ENCODE results near the gene SUPT3H. TPM values are rescaled to one million over a fixed set of nuclear protein-coding genes. Genes with fewer than 3 reads are reported as not detected.
A peak's percentile ranks its signal among the peaks of the same experiment; 100 is the strongest.

Gene SUPT3H
- total and polyA plus RNA-seq, 4 experiments from 2014 or later, result 11.8 to 13.6 (median 12.6) TPM

GRCh38 chr6:45170309-45170708 is 207.4 kb downstream of the SUPT3H start:
- Mint-ChIP-seq H3K27me3 (no peaks in the 10 kb centered on the region), H3K9me3 (peaks cover 0 to 3% (median 0%) of the 10 kb centered on the region in 8 donors), H3K36me3 (no peaks in the 10 kb centered on the region), H3K27ac (no peak overlapping the region), H3K4me3 (no peak overlapping the region), H3K4me1 (peaks cover 7 to 10% (median 9%) of the 10 kb centered on the region in 4 donors)
- Histone ChIP-seq H3K36me3 (ENCODE audit: insufficient read depth, low read length) (no peaks in the 10 kb centered on the region), H3K9me3 (ENCODE audit: control insufficient read depth in 1 of 2, low read length in 2 of 2) (no peaks in the 10 kb centered on the region), H3K27ac (ENCODE audit: low read depth, low read length) (no peak overlapping the region), H3K27me3 (ENCODE audit: insufficient read depth, low read length) (no peaks in the 10 kb centered on the region), H3K4me1 (ENCODE audit: insufficient read depth, low read length) (no peaks in the 10 kb centered on the region), H3K4me3 (ENCODE audit: low read length in 2 of 2) (no peak overlapping the region)
- intact Hi-C loops (cut with micrococcal nuclease), result no loop called here
- no peak for DNase-seq
- CTCF ChIA-PET (ENCODE audit: partially characterized antibody), result no interaction called here
- POLR2A ChIA-PET (ENCODE audit: partially characterized antibody), result no interaction called here

DNA sequence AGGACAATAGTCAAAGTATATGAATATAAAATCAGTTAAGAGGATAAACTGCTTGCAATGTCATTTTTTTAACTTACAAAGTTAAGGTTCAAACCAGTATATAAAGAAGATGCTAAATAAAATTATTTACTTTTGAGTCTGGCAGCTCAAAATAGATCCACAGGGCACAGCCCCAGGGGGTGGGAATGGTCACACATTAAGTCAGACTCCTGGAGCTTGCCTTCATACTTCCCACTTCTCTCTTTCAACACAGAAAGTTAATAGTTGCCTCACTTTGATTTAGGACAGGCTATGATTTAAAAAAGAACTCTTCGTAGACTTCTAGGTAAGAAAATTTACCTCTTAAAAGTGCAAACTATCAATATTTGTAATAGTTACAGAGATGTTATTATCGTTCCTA is 207.9 kb downstream of the SUPT3H start:
- Mint-ChIP-seq H3K4me1 (peaks cover 4 to 10% (median 9%) of the 10 kb centered on the region in 4 donors), H3K36me3 (no peaks in the 10 kb centered on the region), H3K4me3 (no peak overlapping the region), H3K9me3 (no peaks in the 10 kb centered on the region), H3K27ac (no peak overlapping the region), H3K27me3 (no peaks in the 10 kb centered on the region)
- ChIA-PET CTCF (ENCODE audit: partially characterized antibody) (no interaction called here), POLR2A (ENCODE audit: partially characterized antibody) (no interaction called here)
- no peak for DNase-seq
- H3K27ac ChIP-seq (ENCODE audit: low read depth, low read length), result no peak overlapping the region
- H3K9me3 ChIP-seq (ENCODE audit: control insufficient read depth in 1 of 2, low read length in 2 of 2), result no peaks in the 10 kb centered on the region
- no peaks in the 10 kb centered on the region for H3K4me1 ChIP-seq (ENCODE audit: insufficient read depth, low read length)
- intact Hi-C loops (cut with micrococcal nuclease), result no loop called here
- no peak overlapping the region for H3K4me3 ChIP-seq (ENCODE audit: low read length in 2 of 2)
- no peaks in the 10 kb centered on the region for H3K36me3 ChIP-seq (ENCODE audit: insufficient read depth, low read length)
- H3K27me3 ChIP-seq (ENCODE audit: insufficient read depth, low read length), result no peaks in the 10 kb centered on the region

GRCh38 chr6:45163952-45164766 is 213.6 kb downstream of the SUPT3H start:
- H3K9me3 Mint-ChIP-seq, result peaks cover 0 to 4% (median 0%) of the 10 kb centered on the region in 8 donors
- CTCF ChIA-PET (ENCODE audit: partially characterized antibody), result no interaction called here
- no peak overlapping the region for H3K4me3 Mint-ChIP-seq
- H3K36me3 ChIP-seq (ENCODE audit: insufficient read depth, low read length), result no peaks in the 10 kb centered on the region
- H3K4me1 ChIP-seq (ENCODE audit: insufficient read depth, low read length), result no peaks in the 10 kb centered on the region
- peaks cover 0 to 4% (median 2%) of the 10 kb centered on the region in 4 donors for H3K4me1 Mint-ChIP-seq
- no peak overlapping the region for H3K27ac Mint-ChIP-seq
- no peaks in the 10 kb centered on the region for H3K9me3 ChIP-seq (ENCODE audit: control insufficient read depth in 1 of 2, low read length in 2 of 2)
- intact Hi-C loops (cut with micrococcal nuclease), result no loop called here
- POLR2A ChIA-PET (ENCODE audit: partially characterized antibody), result no interaction called here
- no peak for DNase-seq
- no peak overlapping the region for H3K4me3 ChIP-seq (ENCODE audit: low read length in 2 of 2)
- no peaks in the 10 kb centered on the region for H3K27me3 Mint-ChIP-seq
- no peaks in the 10 kb centered on the region for H3K27me3 ChIP-seq (ENCODE audit: insufficient read depth, low read length)
- H3K27ac ChIP-seq (ENCODE audit: low read depth, low read length), result no peak overlapping the region
- peaks cover 0 to 7% of the 10 kb centered on the region in 2 donors for H3K36me3 Mint-ChIP-seq

GRCh38 chr6:45160305-45160704 is 217.4 kb downstream of the SUPT3H start:
- Mint-ChIP-seq H3K4me3 (no peak overlapping the region), H3K4me1 (peaks cover 7 to 19% (median 12%) of the 10 kb centered on the region in 4 donors), H3K27me3 (no peaks in the 10 kb centered on the region), H3K27ac (no peak overlapping the region), H3K36me3 (peaks cover 0 to 8% of the 10 kb centered on the region in 2 donors), H3K9me3 (peaks cover 0 to 4% (median 0%) of the 10 kb centered on the region in 8 donors)
- H3K36me3 ChIP-seq (ENCODE audit: insufficient read depth, low read length), result no peaks in the 10 kb centered on the region
- H3K27me3 ChIP-seq (ENCODE audit: insufficient read depth, low read length), result no peaks in the 10 kb centered on the region
- ChIA-PET CTCF (ENCODE audit: partially characterized antibody) (no interaction called here), POLR2A (ENCODE audit: partially characterized antibody) (no interaction called here)
- DNase-seq, result no peak
- H3K4me1 ChIP-seq (ENCODE audit: insufficient read depth, low read length), result peaks cover 10% of the 10 kb centered on the region
- no peak overlapping the region for H3K27ac ChIP-seq (ENCODE audit: low read depth, low read length)
- no peaks in the 10 kb centered on the region for H3K9me3 ChIP-seq (ENCODE audit: control insufficient read depth in 1 of 2, low read length in 2 of 2)
- intact Hi-C loops (cut with micrococcal nuclease), result no loop called here
- H3K4me3 ChIP-seq (ENCODE audit: low read length in 2 of 2), result no peak overlapping the region

- Histone ChIP-seq H3K36me3 (ENCODE audit: insufficient read depth, low read length) (no peaks in the 10 kb centered on the region), H3K4me3 (ENCODE audit: low read length in 2 of 2) (no peak overlapping the region), H3K4me1 (ENCODE audit: insufficient read depth, low read length) (peaks cover 14% of the 10 kb centered on the region), H3K27ac (ENCODE audit: low read depth, low read length) (no peak overlapping the region), H3K27me3 (ENCODE audit: insufficient read depth, low read length) (no peaks in the 10 kb centered on the region), H3K9me3 (ENCODE audit: control insufficient read depth in 1 of 2, low read length in 2 of 2) (no peaks in the 10 kb centered on the region)
- intact Hi-C loops (cut with micrococcal nuclease), result no loop called here
- peak overlapping the region in 6 of 8 donors; percentile 1 to 62 (median 28) for H3K4me3 Mint-ChIP-seq
- peaks cover 0 to 5% (median 0%) of the 10 kb centered on the region in 8 donors for H3K9me3 Mint-ChIP-seq
- peak in 4 of 5 donors; percentile 58 to 75 (median 69) for DNase-seq
- H3K36me3 Mint-ChIP-seq, result peaks cover 0 to 8% of the 10 kb centered on the region in 2 donors
- peaks cover 12 to 24% (median 19%) of the 10 kb centered on the region in 4 donors for H3K4me1 Mint-ChIP-seq
- POLR2A ChIA-PET (ENCODE audit: partially characterized antibody), result interaction anchor here (0.7 to 1.5 kb wide), 10 partner anchors 14 to 377 kb away, joined by 3 to 7 read pairs (median 3); partner anchors contain the start of gene SUPT3H
- H3K27me3 Mint-ChIP-seq, result no peaks in the 10 kb centered on the region
- CTCF ChIA-PET (ENCODE audit: partially characterized antibody), result interaction anchor here (0.8 to 1.0 kb wide), 3 partner anchors 38 to 297 kb away, joined by 3 read pairs; no protein-coding TSS in a partner anchor
- H3K27ac Mint-ChIP-seq, result peak overlapping the region in 4 of 7 donors; percentile 42 to 72 (median 63)
Measured at GRCh38 chr6:45156075-45156474, 221.7 kb downstream of the SUPT3H start.

DNA sequence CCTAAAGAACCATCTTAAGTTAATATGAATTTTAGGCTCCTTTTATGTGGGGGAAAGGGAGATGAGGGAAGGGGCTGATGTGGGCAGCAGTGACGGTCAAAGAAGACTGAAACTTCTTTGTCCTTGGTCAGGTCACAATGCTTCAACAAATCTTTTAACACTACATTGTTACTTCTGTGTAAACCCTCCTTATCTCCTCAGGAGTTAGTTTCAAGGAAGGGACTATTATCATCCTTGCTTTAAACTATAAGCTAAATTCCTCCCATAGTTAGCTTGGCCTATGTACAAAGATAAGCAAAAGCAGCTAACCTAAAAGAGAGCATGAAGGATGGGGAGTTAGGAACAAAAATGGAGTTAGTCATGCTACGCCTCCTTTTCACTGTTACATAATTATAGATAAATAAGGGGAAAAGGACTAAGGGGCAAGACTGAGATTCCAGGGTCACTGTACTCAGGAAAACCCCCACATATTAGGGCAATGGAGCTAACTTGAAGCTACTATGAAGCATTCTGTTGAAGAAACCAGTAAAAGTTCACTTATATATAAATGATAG is 222.3 kb downstream of the SUPT3H start:
- POLR2A ChIA-PET (ENCODE audit: partially characterized antibody), result interaction anchor here (0.7 to 1.5 kb wide), 9 partner anchors 13 to 376 kb away, joined by 3 to 7 read pairs (median 3); partner anchors contain the start of gene SUPT3H
- H3K9me3 Mint-ChIP-seq, result peaks cover 0 to 3% (median 0%) of the 10 kb centered on the region in 8 donors
- peaks cover 12 to 24% (median 19%) of the 10 kb centered on the region in 4 donors for H3K4me1 Mint-ChIP-seq
- DNase-seq, result no peak
- no peaks in the 10 kb centered on the region for H3K9me3 ChIP-seq (ENCODE audit: control insufficient read depth in 1 of 2, low read length in 2 of 2)
- H3K27ac Mint-ChIP-seq, result peak overlapping the region in 1 of 7 donors; percentile 72
- intact Hi-C loops (cut with micrococcal nuclease), result no loop called here
- no peaks in the 10 kb centered on the region for H3K27me3 ChIP-seq (ENCODE audit: insufficient read depth, low read length)
- peak overlapping the region in 2 of 8 donors; percentile 20 to 34 for H3K4me3 Mint-ChIP-seq
- CTCF ChIA-PET (ENCODE audit: partially characterized antibody), result interaction anchor here (0.8 to 1.0 kb wide), 3 partner anchors 37 to 296 kb away, joined by 3 read pairs; no protein-coding TSS in a partner anchor
- H3K4me1 ChIP-seq (ENCODE audit: insufficient read depth, low read length), result peaks cover 14% of the 10 kb centered on the region
- no peaks in the 10 kb centered on the region for H3K36me3 ChIP-seq (ENCODE audit: insufficient read depth, low read length)
- H3K36me3 Mint-ChIP-seq, result peaks cover 0 to 4% of the 10 kb centered on the region in 2 donors
- no peak overlapping the region for H3K27ac ChIP-seq (ENCODE audit: low read depth, low read length)
- no peak overlapping the region for H3K4me3 ChIP-seq (ENCODE audit: low read length in 2 of 2)
- H3K27me3 Mint-ChIP-seq, result no peaks in the 10 kb centered on the region

DNA sequence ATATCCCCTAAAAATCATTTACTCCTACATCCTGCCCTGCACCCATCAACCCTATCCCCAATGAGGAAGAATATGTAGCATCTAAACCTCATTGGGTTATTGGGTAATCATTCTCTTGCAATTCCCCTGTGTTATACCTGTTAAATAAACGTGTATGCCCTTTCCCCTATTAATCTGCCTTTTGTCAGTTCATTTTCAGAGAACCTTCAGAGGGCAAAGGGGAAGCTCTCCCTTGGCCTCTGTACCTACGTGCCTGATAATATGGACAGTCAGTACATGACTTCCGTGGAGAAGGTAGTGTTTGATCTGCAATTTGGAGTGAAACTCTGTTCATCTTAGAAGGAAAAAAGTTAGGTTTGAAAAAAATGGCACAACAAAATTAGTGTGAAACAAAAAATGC is 223.1 kb downstream of the SUPT3H start:
- POLR2A ChIA-PET (ENCODE audit: partially characterized antibody), result no interaction called here
- no peak overlapping the region for H3K4me3 ChIP-seq (ENCODE audit: low read length in 2 of 2)
- peaks cover 14% of the 10 kb centered on the region for H3K4me1 ChIP-seq (ENCODE audit: insufficient read depth, low read length)
- CTCF ChIA-PET (ENCODE audit: partially characterized antibody), result interaction anchor here (1.2 kb wide), 1 partner anchor 486 kb away, joined by 3 read pairs; no protein-coding TSS in a partner anchor
- Mint-ChIP-seq H3K4me3 (no peak overlapping the region), H3K9me3 (peaks cover 0 to 3% (median 0%) of the 10 kb centered on the region in 8 donors), H3K36me3 (peaks cover 0 to 4% of the 10 kb centered on the region in 2 donors), H3K27ac (peak overlapping the region in 3 of 7 donors; percentile 18 to 37 (median 36)), H3K4me1 (peaks cover 12 to 24% (median 19%) of the 10 kb centered on the region in 4 donors), H3K27me3 (no peaks in the 10 kb centered on the region)
- no peaks in the 10 kb centered on the region for H3K27me3 ChIP-seq (ENCODE audit: insufficient read depth, low read length)
- intact Hi-C loops (cut with micrococcal nuclease), result no loop called here
- no peak overlapping the region for H3K27ac ChIP-seq (ENCODE audit: low read depth, low read length)
- no peaks in the 10 kb centered on the region for H3K36me3 ChIP-seq (ENCODE audit: insufficient read depth, low read length)
- no peaks in the 10 kb centered on the region for H3K9me3 ChIP-seq (ENCODE audit: control insufficient read depth in 1 of 2, low read length in 2 of 2)
- no peak for DNase-seq
